ENCODE data around the gene HHATL.

- TF ChIP-seq CTCF (IDR thresholded peaks at IDR 0.05; ENCODE audit: insufficient read depth, low read depth, low read length) (no peak), EZH2 (IDR thresholded peaks at IDR 0.05; ENCODE audit: insufficient read depth, low read length) (no peak)
Measured at GRCh38 chr3:42691816-42692666, 10.6 kb downstream of the HHATL start.
